Erythroblast (primary cell): Measurements from ENCODE around the gene CMSS1.

ENCODE experiments used
- GATA1 ChIP-seq: IDR thresholded peaks from 2 replicates; pipeline ENCODE4 v1.6.1; 2011; ENCODE audit warnings: low read depth, mild to moderate bottlenecking, control low read depth, low read length, moderate library complexity
- POLR2A ChIP-seq: IDR thresholded peaks from 2 replicates; pipeline ENCODE4 v1.6.1; 2011; ENCODE audit warnings: mild to moderate bottlenecking, low read length

GRCh38 chr3:99954914-99955644 lies 137.4 kb downstream of the CMSS1 start:
- TF ChIP-seq POLR2A (no peak), GATA1 (no peak)
